Measurements from ENCODE around the gene SLIT3.

The SLIT3 gene

GRCh38 chr5:169064093-169064492, 236.8 kb downstream of the SLIT3 start:
- no peak for DNase-seq

GRCh38 chr5:169063316-169063953, 237.5 kb downstream of the SLIT3 start:
- no peak for DNase-seq

- no peak for DNase-seq
Measured at GRCh38 chr5:169062690-169063089, 238.2 kb downstream of the SLIT3 start.

GRCh38 chr5:169054506-169054905, 246.4 kb downstream of the SLIT3 start:
- DNase-seq: no peak

DNA sequence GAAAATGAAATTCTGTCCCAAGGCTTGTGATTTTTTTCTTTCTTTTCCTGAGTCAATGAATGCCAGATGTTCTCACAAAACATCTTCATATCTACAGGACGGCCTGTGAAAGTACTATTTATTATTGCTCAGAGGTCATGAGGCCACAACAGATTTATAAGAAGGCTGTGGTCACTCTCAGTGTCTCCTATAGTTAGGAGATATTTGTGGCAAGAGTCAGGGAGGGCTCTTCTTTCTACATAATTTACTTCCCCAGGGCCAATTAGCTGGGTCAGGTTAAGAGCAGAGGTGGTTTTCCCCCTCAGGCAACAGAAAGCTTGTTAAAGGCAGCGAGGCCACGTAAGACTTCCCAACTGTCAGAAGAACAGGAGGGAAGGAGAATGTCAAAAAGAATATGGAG, 248.7 kb downstream of the SLIT3 start:
- no peak for DNase-seq

DNA sequence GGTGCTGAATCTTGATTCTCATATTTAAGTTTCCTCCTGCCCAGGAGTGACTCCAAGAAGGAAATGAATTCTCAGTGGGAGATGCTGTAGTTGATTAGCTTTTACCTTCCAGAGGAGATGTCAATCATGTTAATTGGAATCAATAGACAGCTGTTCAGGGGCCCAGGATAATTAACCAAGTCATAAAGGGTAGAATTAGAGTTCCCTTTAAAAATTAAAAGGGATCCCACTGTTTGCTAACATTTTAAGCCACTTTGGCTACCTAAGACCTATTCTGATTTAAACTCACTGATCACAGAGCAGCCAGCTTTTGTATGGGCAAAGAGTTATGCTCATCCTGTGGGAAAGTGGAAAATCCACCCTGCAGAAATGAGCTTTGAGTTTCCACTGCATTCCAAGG, 249.6 kb downstream of the SLIT3 start:
- DNase-seq: no peak

GRCh38 chr5:169050636-169051035, 250.3 kb downstream of the SLIT3 start:
- DNase-seq: no peak

DNA sequence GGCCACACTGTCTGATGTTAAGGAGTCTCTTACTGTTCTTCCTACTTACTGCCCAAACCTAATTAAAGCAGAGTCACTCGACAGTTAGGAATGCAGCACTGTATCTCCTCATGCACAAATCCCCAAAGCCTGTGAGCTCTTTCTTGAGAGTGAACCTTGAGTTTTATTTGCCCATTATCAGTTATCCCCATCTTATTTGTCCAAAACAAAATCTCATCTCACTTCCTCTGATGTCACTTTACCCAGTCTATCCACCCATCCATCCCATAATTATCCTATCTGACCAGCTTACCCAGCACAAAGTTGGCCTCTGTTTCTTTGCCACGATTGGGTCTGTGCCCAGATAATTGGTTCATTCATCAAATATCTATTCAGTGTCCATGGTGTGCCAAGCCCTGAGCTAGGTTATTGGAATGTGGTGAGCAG, 250.8 kb downstream of the SLIT3 start:
- DNase-seq: no peak

GRCh38 chr5:169049712-169050111, 251.2 kb downstream of the SLIT3 start:
- no peak for DNase-seq

DNA sequence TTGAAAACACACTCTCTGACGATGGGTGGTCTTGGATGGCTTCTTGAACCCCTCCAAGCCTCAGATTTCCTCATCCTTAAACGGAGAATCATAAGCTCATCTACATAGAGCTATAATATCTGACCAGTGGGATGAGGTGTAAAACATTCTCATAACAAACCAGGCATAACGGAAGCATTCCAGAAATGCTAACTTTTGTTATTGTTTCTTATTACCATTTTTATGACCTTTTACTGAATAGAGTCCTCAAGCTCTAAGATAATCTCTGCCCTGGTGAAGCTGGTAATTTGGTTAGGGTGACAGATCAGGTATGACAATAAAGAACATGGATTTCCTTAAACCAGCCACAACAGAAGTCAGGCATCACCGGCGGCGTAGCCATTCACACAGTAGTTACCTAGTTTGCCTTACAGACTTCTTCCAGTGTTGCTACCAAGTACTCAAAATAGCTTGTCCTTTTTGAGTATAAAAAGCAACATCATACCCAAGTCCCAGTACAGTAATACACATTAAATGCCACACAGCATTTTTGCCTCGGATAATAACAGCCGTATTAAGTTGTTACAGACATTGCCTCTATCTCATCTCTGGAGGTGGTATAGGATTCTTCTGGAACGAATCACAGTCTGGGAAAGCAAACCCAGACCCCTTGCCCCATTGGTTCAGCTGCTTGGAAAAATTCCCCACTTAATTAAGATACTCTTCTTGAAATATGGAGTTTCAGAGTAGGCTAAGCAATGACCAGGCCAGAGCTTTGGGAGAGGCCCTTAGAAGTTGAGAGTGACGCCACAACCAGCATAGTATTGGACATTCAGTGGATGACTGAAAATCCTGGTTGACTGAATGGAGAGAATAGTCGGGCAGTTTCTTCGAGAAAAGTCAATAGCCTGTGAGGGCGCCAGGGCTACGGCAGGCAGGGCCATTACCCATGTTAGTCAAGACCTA, 252.5 kb downstream of the SLIT3 start:
- DNase-seq: no peak

GRCh38 chr5:169044962-169045361, 256.0 kb downstream of the SLIT3 start:
- no peak for DNase-seq

DNA sequence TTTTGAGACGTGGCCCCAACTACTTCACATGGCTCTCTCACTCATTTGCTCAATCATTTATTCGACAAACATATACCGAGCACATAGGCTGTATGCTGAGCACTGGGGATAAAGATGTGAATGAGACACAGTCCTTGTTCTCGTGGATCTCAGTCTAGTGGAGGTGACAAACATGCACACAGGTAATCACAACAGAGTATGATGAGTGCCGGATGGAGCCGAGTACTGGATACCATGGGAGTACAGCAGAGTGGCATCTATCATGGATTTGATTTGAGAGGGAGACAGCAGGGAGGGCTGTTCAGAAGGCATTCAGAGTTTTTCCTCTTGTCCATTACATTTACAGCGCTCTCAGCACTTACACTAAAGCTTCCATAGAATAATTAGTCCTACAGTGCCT, 259.8 kb downstream of the SLIT3 start:
- DNase-seq: no peak

DNA sequence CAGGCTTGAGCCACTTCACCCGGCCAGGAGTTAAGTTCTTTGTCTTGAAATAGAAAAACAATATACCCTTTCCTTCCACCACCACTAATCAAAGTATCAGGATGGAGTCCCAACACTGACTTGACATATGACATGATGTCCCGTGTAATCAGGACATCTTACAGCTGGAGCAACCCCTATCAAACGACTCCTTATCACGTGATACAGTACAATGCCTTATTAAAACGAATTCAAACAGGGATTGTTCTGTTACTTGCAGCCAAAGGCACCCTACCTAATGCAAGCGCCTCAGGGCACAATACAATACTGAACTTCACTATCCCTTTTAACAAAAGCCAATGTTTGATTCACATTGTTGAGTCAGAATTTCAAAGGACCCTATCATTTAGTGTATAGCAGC, 261.3 kb downstream of the SLIT3 start:
- no peak for DNase-seq

DNA sequence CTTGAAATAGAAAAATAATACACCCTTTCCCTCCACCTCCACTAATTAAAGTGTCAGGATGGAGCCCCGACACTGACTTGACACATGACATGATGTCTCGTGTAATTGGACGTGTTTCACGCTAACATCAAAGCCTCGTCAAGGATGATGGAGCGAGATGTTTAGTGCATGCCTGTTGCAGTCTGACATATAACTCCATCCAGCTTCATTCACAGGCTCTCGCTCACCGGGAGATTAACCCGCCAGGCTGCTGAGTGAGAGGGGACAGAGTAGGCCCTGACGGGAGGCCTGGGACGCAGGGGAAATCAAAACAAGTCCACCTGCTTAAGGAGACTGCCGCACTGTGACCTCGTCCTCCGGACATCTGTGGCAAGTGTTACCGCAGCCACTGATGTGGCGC, 263.5 kb downstream of the SLIT3 start:
- DNase-seq: no peak

- DNase-seq: no peak
Measured at GRCh38 chr5:169036079-169036805, 264.7 kb downstream of the SLIT3 start.

DNA sequence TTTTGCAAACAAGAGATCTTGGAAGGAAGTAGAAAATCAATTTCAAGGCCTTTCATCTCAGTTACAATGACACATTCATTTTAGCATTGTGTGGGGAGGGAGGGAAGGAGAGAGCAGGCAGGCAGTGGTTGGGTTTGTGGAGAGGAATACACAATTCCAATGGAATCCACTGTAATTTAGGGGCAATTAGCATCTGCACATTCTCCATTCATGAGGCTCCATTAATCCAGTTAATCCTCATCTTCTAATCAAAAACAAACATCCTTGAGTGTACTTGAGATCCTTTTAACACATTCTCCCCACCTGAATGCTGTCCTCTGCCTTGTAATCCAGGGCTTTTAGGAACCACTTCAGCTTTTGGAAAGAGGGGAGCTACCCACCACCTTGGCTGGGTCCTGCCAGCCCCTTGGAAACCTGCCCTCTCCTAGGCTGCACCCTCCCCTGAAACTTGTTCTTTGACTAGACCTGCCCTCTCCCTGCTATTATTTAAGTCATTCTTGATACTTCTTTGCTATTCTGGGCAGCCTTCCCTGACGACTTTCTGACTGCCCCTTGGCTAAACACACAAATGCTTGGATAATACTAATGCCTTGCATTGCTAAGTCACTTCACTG, 271.2 kb downstream of the SLIT3 start:
- no peak for DNase-seq

GRCh38 chr5:169029037-169029436, 271.9 kb downstream of the SLIT3 start:
- DNase-seq: no peak

DNA sequence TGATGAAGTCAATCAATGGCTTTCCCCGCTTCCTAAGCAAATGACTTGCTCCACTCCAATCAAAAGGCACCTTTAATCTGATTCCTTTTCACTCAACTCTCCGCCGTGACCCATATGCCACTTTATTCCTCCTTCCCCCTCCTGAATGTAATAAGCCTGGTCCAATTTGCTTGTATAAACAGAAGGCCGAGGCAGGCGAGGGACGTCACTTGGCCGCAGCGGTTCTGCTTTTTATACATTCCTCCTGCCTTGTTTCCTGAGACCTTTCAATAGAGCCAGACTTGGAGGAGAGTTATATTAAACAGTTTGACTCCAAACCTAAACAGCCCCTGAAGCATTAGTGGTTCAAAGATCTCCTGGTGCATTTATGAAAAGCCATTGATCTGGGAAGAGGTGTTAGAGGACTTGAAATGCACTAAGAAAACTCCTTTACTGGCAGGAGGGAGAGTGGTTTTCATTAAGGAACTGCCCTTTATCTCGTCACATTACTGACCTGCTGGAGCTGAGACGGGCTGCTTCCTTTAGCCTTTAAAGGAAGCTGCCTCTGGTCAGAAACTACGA, 273.4 kb downstream of the SLIT3 start:
- DNase-seq: no peak

DNA sequence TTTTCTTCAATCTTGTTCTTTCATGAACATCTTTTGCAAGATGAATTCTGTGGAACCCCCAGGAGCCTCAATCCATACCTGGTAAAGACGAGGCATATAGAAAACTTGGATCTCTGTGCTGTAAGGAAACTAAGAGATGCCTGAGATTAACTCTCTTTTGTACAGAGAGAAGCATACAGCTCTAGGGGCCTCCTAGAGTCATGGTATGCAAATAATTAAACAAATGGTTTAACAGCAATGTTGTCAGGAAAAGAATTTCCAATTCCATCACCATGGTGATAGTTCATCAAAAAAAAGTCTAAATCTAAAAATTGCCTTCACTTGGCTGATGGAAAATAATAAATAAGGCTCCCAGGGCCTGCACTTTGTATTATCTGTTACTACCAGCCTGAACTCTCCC, 275.4 kb downstream of the SLIT3 start:
- no peak for DNase-seq

- no peak for DNase-seq
Measured at GRCh38 chr5:169024421-169024820, 276.5 kb downstream of the SLIT3 start.

GRCh38 chr5:169022718-169023117, 278.2 kb downstream of the SLIT3 start:
- DNase-seq: no peak

DNA sequence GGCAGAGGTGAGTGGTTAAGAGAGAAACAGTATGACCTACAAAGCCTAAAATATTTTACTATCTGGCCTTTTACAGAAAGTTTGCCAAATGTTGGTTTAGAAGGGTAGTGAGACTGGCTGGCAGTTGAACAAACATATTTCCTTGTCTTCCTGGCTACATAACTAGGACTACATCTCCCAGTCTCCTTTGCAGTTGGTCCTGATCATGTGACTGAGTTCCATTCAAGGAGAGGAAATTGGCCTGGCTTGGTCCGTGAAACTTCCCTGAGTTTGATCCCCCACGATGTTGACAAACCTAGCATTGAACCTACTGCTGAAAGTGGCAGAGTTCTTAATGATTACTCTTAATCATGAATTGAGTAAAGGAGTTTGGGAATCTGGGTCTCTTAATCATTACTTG, 280.8 kb downstream of the SLIT3 start:
- DNase-seq: no peak

GRCh38 chr5:169018925-169019324, 282.0 kb downstream of the SLIT3 start:
- DNase-seq: no peak

All from GDM1 (cell line).